ENCODE results near the gene PRLR.

PRLR gene

GRCh38 chr5:35058374-35058788 is 171.9 kb downstream of the PRLR start:
- TF ChIP-seq YY1 (IDR thresholded peaks at IDR 0.05; ENCODE audit: low read depth): no peak
- TF ChIP-seq USF1 (IDR thresholded peaks at IDR 0.05): no peak
- no peak for TF ChIP-seq EGR1 (IDR thresholded peaks at IDR 0.05)
- TF ChIP-seq NFIC (IDR thresholded peaks at IDR 0.05): no peak
- TF ChIP-seq MAX (IDR thresholded peaks at IDR 0.05): no peak
- no peak for TF ChIP-seq TEAD4 (IDR thresholded peaks at IDR 0.05)
- no peak for TF ChIP-seq RAD21 (IDR thresholded peaks at IDR 0.05; ENCODE audit: low read depth)
- TF ChIP-seq EP300 (IDR thresholded peaks at IDR 0.05; ENCODE audit: borderline replicate concordance): no peak
- no peak for TF ChIP-seq TCF12 (IDR thresholded peaks at IDR 0.05; ENCODE audit: low read depth)
- no peak for TF ChIP-seq ZBTB7A (IDR thresholded peaks at IDR 0.05; ENCODE audit: low read depth)

GRCh38 chr5:35056686-35057085 is 173.6 kb downstream of the PRLR start:
- TF ChIP-seq REST (IDR thresholded peaks at IDR 0.05; ENCODE audit: low read depth) (no peak), EP300 (IDR thresholded peaks at IDR 0.05; ENCODE audit: borderline replicate concordance) (no peak), ZBTB7A (IDR thresholded peaks at IDR 0.05; ENCODE audit: low read depth) (no peak), MAX (IDR thresholded peaks at IDR 0.05) (no peak), YY1 (IDR thresholded peaks at IDR 0.05; ENCODE audit: low read depth) (no peak), CEBPB (IDR thresholded peaks at IDR 0.05) (no peak), RAD21 (IDR thresholded peaks at IDR 0.05; ENCODE audit: low read depth) (no peak), NFIC (IDR thresholded peaks at IDR 0.05) (no peak), USF1 (IDR thresholded peaks at IDR 0.05) (no peak), EGR1 (IDR thresholded peaks at IDR 0.05) (no peak), TEAD4 (IDR thresholded peaks at IDR 0.05) (no peak), CREB1 (IDR thresholded peaks at IDR 0.05; ENCODE audit: low read depth) (no peak), FOXM1 (IDR thresholded peaks at IDR 0.05; ENCODE audit: borderline replicate concordance, low read depth) (no peak), TAF1 (IDR thresholded peaks at IDR 0.05; ENCODE audit: low read depth) (no peak), TCF12 (IDR thresholded peaks at IDR 0.05; ENCODE audit: low read depth) (no peak)

GRCh38 chr5:35052838-35053237 is 177.4 kb downstream of the PRLR start:
- TF ChIP-seq YY1 (IDR thresholded peaks at IDR 0.05; ENCODE audit: low read depth) (no peak), RAD21 (IDR thresholded peaks at IDR 0.05; ENCODE audit: low read depth) (no peak), ZBTB7A (IDR thresholded peaks at IDR 0.05; ENCODE audit: low read depth) (no peak)

GRCh38 chr5:35050541-35051126 is 179.7 kb downstream of the PRLR start:
- no peak for TF ChIP-seq MAX (IDR thresholded peaks at IDR 0.05)
- TF ChIP-seq FOXM1 (IDR thresholded peaks at IDR 0.05; ENCODE audit: borderline replicate concordance, low read depth): no peak
- no peak for TF ChIP-seq EP300 (IDR thresholded peaks at IDR 0.05; ENCODE audit: borderline replicate concordance)

- TF ChIP-seq TEAD4 (IDR thresholded peaks at IDR 0.05) (no peak), USF1 (IDR thresholded peaks at IDR 0.05) (peak; percentile 40; the same call in 1 of the 2 replicates)
Measured at GRCh38 chr5:35048910-35049309, 181.4 kb downstream of the PRLR start.

GRCh38 chr5:35047785-35048404 is 182.4 kb downstream of the PRLR start, which contains the start of gene AGXT2:
AGXT2 (minus strand) TSS chr5:35047949; CDS start chr5:35047892, 57 bp downstream.
- TF ChIP-seq CEBPB (IDR thresholded peaks at IDR 0.05) (no peak), RAD21 (IDR thresholded peaks at IDR 0.05; ENCODE audit: low read depth) (no peak), ZBTB7A (IDR thresholded peaks at IDR 0.05; ENCODE audit: low read depth) (no peak), EGR1 (IDR thresholded peaks at IDR 0.05) (no peak), EP300 (IDR thresholded peaks at IDR 0.05; ENCODE audit: borderline replicate concordance) (no peak), TEAD4 (IDR thresholded peaks at IDR 0.05) (no peak), FOXM1 (IDR thresholded peaks at IDR 0.05; ENCODE audit: borderline replicate concordance, low read depth) (no peak), TCF12 (IDR thresholded peaks at IDR 0.05; ENCODE audit: low read depth) (no peak)

GRCh38 chr5:35046774-35047173 is 183.5 kb downstream of the PRLR start:
- TF ChIP-seq NFIC (IDR thresholded peaks at IDR 0.05) (no peak), MAX (IDR thresholded peaks at IDR 0.05) (no peak), CEBPB (IDR thresholded peaks at IDR 0.05) (no peak), REST (IDR thresholded peaks at IDR 0.05; ENCODE audit: low read depth) (no peak), USF1 (IDR thresholded peaks at IDR 0.05) (no peak), TEAD4 (IDR thresholded peaks at IDR 0.05) (no peak), ZBTB7A (IDR thresholded peaks at IDR 0.05; ENCODE audit: low read depth) (no peak), TAF1 (IDR thresholded peaks at IDR 0.05; ENCODE audit: low read depth) (no peak), TCF12 (IDR thresholded peaks at IDR 0.05; ENCODE audit: low read depth) (no peak), EP300 (IDR thresholded peaks at IDR 0.05; ENCODE audit: borderline replicate concordance) (no peak), YY1 (IDR thresholded peaks at IDR 0.05; ENCODE audit: low read depth) (no peak), CREB1 (IDR thresholded peaks at IDR 0.05; ENCODE audit: low read depth) (no peak), FOXM1 (IDR thresholded peaks at IDR 0.05; ENCODE audit: borderline replicate concordance, low read depth) (no peak), RAD21 (IDR thresholded peaks at IDR 0.05; ENCODE audit: low read depth) (no peak), EGR1 (IDR thresholded peaks at IDR 0.05) (no peak)

All from Ishikawa (cell line).